Muscle layer of colon (tissue), 2 donors: ENCODE data around the gene CLRN3.

ENCODE experiments used
- H3K27ac ChIP-seq: one replicate; pipeline ENCODE4 v1.7.0; 2013; ENCODE audit warnings: low read depth, mild to moderate bottlenecking, low read length, moderate library complexity
- H3K27me3 ChIP-seq, 2 donors: one replicate each; pipeline ENCODE4 v1.7.0; 2013; ENCODE audit warnings: low read length in 2 of 2, mild to moderate bottlenecking in 2 of 2; ENCODE audit not compliant: insufficient read depth in 2 of 2, control insufficient read depth in 1 of 2
- H3K36me3 ChIP-seq: one replicate; pipeline ENCODE4 v1.7.0; 2013; ENCODE audit warnings: mild to moderate bottlenecking, low read length; ENCODE audit not compliant: insufficient read depth
- H3K4me1 ChIP-seq: one replicate; pipeline ENCODE4 v1.7.0; 2013; ENCODE audit warnings: mild to moderate bottlenecking, low read length; ENCODE audit not compliant: insufficient read depth
- H3K4me3 ChIP-seq, 2 donors: one replicate each; pipeline ENCODE4 v1.7.0; 2013; ENCODE audit warnings: low read length in 2 of 2, low read depth in 1 of 2, mild to moderate bottlenecking in 1 of 2, moderate library complexity in 1 of 2
- H3K9ac ChIP-seq: one replicate; pipeline ENCODE4 v1.7.0; 2013; ENCODE audit warnings: low read length
- H3K9me3 ChIP-seq: one replicate; pipeline ENCODE4 v1.7.0; 2013; ENCODE audit warnings: mild to moderate bottlenecking, low read length
- donor health status: abdominal sarcoma.
- donor health status: Adenocarcinoma of cecum.

The CLRN3 gene

DNA sequence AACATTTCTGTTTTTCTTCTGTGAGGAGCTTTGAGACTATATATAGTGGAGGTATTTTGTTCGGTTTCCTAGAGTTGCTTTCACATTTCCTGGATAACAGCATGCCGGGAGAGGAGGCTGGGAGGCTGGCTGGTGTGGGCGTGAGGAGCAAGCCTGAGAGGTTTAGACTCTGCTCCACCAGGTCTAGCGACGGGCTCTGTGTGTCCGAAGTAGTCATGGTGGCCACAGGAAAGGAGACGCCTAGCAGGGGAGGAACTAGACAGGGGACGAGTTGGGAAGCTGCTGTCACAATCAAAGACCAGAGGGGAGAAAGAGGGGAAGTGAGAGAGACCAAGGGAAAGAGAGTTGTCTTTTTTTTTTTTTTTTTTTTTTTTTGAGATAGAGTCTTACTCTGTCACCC is 33.7 kb upstream of the CLRN3 start:
- no peak overlapping the region for H3K9ac ChIP-seq
- H3K4me3 ChIP-seq, result no peak overlapping the region
- no peaks in the 10 kb centered on the region for H3K4me1 ChIP-seq
- H3K36me3 ChIP-seq, result no peaks in the 10 kb centered on the region
- H3K27me3 ChIP-seq, result no peaks in the 10 kb centered on the region
- no peak overlapping the region for H3K27ac ChIP-seq
- no peaks in the 10 kb centered on the region for H3K9me3 ChIP-seq

- Histone ChIP-seq H3K4me1 (no peaks in the 10 kb centered on the region), H3K9me3 (no peaks in the 10 kb centered on the region), H3K27me3 (no peaks in the 10 kb centered on the region), H3K9ac (no peak overlapping the region), H3K4me3 (no peak overlapping the region), H3K27ac (no peak overlapping the region), H3K36me3 (no peaks in the 10 kb centered on the region)
Observed at GRCh38 chr10:127925471-127926207, 32.9 kb upstream of the CLRN3 start.

DNA sequence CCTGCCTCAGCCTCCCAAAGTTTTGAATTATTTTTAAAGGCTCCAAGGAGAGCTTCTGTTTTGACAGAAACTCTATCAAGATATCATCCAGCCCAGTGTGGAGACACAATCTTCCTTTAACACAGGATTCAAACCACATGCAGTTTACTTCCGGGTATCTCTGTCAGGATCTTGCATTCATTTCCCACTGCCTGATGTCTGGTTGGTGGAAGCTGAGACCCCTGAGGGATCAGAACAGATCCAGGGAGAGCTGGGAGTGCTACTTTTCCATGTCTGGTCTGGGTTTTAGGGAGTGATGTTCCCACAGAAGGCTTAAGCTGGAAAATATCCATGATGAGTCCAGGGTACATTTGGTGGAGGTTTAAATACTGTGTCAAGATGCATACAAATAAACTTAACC is 30.9 kb upstream of the CLRN3 start:
- H3K9me3 ChIP-seq, result no peaks in the 10 kb centered on the region
- no peak overlapping the region for H3K9ac ChIP-seq
- H3K4me3 ChIP-seq, result no peak overlapping the region
- peaks cover 15% of the 10 kb centered on the region for H3K4me1 ChIP-seq
- no peaks in the 10 kb centered on the region for H3K27me3 ChIP-seq
- H3K36me3 ChIP-seq, result no peaks in the 10 kb centered on the region
- H3K27ac ChIP-seq, result no peak overlapping the region

GRCh38 chr10:127922675-127923366 is 30.1 kb upstream of the CLRN3 start:
- Histone ChIP-seq H3K4me1 (peaks cover 15% of the 10 kb centered on the region), H3K27me3 (no peaks in the 10 kb centered on the region), H3K4me3 (no peak overlapping the region), H3K36me3 (no peaks in the 10 kb centered on the region), H3K9ac (no peak overlapping the region), H3K9me3 (no peaks in the 10 kb centered on the region), H3K27ac (no peak overlapping the region)

GRCh38 chr10:127922206-127922605 is 29.5 kb upstream of the CLRN3 start:
- Histone ChIP-seq H3K4me1 (peaks cover 15% of the 10 kb centered on the region), H3K9me3 (no peaks in the 10 kb centered on the region), H3K27ac (no peak overlapping the region), H3K27me3 (no peaks in the 10 kb centered on the region), H3K9ac (no peak overlapping the region), H3K36me3 (no peaks in the 10 kb centered on the region), H3K4me3 (no peak overlapping the region)

DNA sequence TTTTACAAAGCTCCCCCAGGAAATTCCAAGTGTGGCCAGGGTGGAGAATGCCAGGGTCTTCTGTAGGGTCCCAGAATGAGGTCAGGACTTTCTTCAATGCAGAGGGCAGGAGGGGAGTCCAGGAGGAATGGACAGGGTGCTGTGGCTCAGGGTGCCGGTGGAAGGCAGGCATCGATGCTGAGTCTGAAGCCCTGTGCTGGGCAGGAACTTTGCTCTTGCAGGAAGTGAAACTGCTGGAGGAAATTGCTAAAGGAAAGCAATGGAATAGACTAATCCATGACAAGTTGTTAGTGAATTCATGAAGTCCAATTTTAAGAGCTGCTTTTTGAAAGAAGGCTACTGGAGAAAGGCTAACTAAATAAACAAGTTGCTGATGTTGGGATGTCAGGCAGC is 29.0 kb upstream of the CLRN3 start:
- Histone ChIP-seq H3K9me3 (no peaks in the 10 kb centered on the region), H3K36me3 (no peaks in the 10 kb centered on the region), H3K4me1 (peaks cover 15% of the 10 kb centered on the region), H3K27ac (no peak overlapping the region), H3K4me3 (no peak overlapping the region), H3K27me3 (no peaks in the 10 kb centered on the region), H3K9ac (no peak overlapping the region)

DNA sequence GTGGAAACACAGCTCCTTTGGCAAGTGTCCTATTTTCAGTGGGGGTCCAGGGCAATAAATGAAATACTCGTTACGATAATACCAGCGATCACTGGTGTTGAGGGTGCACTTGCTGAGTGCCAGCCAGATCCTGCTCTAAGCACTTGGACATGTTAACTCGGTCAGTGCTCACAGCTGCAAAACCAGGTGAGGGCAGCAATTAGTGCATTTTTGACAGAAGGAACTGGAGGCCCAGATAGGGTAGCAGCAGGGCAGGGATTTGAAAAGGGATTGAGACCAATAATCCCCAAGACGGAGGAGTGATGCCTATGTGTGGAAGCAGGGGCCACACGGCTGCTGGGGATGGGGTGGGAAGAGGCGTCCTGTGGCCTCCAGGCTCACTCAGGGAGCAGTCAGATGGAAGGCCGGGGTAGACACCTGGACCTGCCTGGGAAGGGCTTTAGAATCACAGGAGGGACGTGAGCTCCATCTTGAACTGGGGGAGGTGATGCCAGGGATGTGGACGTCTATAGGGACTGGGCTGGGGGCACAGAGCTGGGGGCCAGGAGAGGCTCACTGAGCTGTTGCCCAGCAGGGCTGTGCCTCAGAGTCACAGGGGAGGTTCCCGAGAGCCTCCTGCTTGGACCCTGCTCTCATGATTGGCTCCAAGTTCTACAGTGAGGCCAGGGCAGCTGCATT is 28.5 kb upstream of the CLRN3 start:
- Histone ChIP-seq H3K9me3 (no peaks in the 10 kb centered on the region), H3K36me3 (no peaks in the 10 kb centered on the region), H3K9ac (no peak overlapping the region), H3K27ac (no peak overlapping the region), H3K27me3 (no peaks in the 10 kb centered on the region), H3K4me1 (peaks cover 15% of the 10 kb centered on the region), H3K4me3 (no peak overlapping the region)

DNA sequence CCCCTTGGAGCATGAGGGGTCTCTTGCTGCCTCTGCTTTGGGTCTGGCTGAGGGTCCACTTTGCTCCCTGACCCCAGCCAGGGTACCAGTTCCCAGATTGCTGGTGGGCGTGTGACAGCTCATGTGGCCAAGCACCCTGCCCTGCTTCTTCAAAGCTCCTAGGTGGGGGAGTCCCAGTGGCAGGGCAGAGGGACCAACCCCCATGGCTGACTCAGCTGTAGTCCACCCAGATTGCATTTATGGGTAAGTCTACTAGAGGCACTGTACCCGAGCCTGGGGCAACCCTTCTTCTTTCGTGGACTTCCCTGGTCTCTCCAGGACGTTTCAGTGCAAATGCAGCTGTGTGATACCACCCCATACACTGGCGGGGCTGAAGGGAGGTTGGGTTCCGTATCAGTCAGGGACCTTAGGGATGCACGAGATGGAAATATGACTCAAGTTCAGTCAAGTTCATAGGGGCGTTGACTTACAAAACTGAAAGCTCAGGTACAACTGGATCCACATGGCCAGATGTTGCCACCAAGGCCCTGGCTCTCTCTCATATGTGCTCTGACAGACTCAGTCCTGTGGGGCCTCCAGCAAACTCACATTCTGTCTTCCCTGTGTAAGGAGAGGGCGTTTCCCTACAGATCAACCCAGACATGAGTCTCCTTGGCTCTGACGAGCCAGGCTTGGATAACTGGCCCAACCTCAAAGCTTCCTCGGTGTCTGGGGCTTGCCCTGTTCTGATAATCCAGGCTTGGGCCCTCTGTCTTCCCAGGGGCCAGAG is 27.7 kb upstream of the CLRN3 start:
- peaks cover 15% of the 10 kb centered on the region for H3K4me1 ChIP-seq
- no peaks in the 10 kb centered on the region for H3K36me3 ChIP-seq
- H3K4me3 ChIP-seq, result no peak overlapping the region
- H3K9me3 ChIP-seq, result no peaks in the 10 kb centered on the region
- no peaks in the 10 kb centered on the region for H3K27me3 ChIP-seq
- H3K9ac ChIP-seq, result no peak overlapping the region
- no peak overlapping the region for H3K27ac ChIP-seq

DNA sequence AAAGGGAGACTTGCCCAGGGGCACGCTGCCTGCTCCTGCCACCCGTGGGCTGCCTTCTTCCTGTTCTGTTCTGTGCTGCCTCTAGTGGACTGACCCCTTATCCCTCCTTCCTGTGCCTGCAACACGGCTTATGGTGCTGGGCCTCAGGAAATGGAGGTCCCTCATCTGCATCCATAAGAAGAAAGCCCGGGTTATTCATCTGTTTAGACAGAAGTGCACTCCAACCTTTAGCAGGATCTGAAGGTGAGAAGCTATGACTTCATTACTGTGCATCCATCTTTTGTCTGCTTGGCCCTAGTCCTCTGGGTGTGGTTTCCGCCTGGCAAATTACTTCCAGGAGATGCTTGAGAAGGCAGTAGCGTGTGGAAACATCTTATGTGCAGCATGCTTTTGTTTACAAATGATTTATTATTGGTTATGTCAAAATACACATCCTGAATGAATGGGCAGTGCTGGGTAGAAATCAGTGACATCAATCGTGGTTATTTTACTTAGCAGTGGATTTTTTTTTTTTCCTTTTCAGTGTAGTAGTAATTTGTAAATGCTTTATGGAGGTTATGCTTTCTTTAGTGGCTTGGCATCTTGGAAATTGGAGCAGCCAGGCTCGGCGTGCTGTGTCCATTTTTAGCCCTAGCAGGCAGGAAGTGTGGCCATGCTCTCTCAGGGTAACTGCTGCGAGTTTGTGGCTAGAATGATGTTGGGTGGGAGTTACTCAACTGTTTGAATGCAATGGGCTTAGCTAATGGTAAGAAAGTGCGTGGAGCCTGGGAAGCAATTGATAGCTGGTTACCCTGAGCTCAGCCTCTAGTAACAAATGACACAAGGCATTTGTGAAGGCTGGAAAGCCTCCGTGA is 26.9 kb upstream of the CLRN3 start:
- Histone ChIP-seq H3K27ac (no peak overlapping the region), H3K9ac (no peak overlapping the region), H3K36me3 (no peaks in the 10 kb centered on the region), H3K4me3 (no peak overlapping the region), H3K9me3 (no peaks in the 10 kb centered on the region), H3K27me3 (no peaks in the 10 kb centered on the region), H3K4me1 (peaks cover 15% of the 10 kb centered on the region)

- H3K4me3 ChIP-seq, result no peak overlapping the region
- no peaks in the 10 kb centered on the region for H3K9me3 ChIP-seq
- H3K27me3 ChIP-seq, result no peaks in the 10 kb centered on the region
- H3K27ac ChIP-seq, result no peak overlapping the region
- peaks cover 15% of the 10 kb centered on the region for H3K4me1 ChIP-seq
- no peak overlapping the region for H3K9ac ChIP-seq
- H3K36me3 ChIP-seq, result no peaks in the 10 kb centered on the region
Observed at GRCh38 chr10:127918572-127918971, 25.8 kb upstream of the CLRN3 start.
